ENCODE measurements around the gene FGF22. TPM values are rescaled to one million over a fixed set of nuclear protein-coding genes. Genes with fewer than 3 reads are reported as not detected.

The FGF22 gene
- total RNA-seq, 3 donors from 2014 or later (not counting 1 experiment from before 2014, with no cell fraction given): 0.31 to 0.58 (median 0.41) TPM

GRCh38 chr19:621819-622218, 17.9 kb upstream of the FGF22 start:
- no peaks in the 10 kb centered on the region for H3K4me1 ChIP-seq (ENCODE audit: control insufficient read depth, insufficient read depth, low read length)
- no peaks in the 10 kb centered on the region for H3K4me1 Mint-ChIP-seq
- no peak overlapping the region for H3K27ac ChIP-seq (ENCODE audit: low read length)
- H3K27me3 ChIP-seq (ENCODE audit: control insufficient read depth, insufficient read depth, low read length): no peaks in the 10 kb centered on the region
- 96% methylated on average over 24 of the region's 24 CpGs for WGBS (ENCODE audit: insufficient coverage)
- ATAC-seq (no peak), DNase-seq (no peak)
- H3K9me3 Mint-ChIP-seq: no peaks in the 10 kb centered on the region
- H3K4me3 ChIP-seq (ENCODE audit: low read length): no peak overlapping the region
- no peaks in the 10 kb centered on the region for H3K36me3 Mint-ChIP-seq
- H3K36me3 ChIP-seq (ENCODE audit: control insufficient read depth, insufficient read depth, low read length): peaks cover 42% of the 10 kb centered on the region
- intact Hi-C loops (cut with micrococcal nuclease): no loop called here
- no peak overlapping the region for H3K27ac Mint-ChIP-seq
- no peaks in the 10 kb centered on the region for H3K9me3 ChIP-seq (ENCODE audit: control insufficient read depth, insufficient read depth, low read length)
- no peak for TF ChIP-seq CTCF (IDR thresholded peaks at IDR 0.05)
- H3K27me3 Mint-ChIP-seq (ENCODE audit: low read depth in 2 of 2): no peaks in the 10 kb centered on the region
- no peak overlapping the region for H3K4me3 Mint-ChIP-seq

- no peak overlapping the region for H3K27ac Mint-ChIP-seq
- no peaks in the 10 kb centered on the region for H3K27me3 Mint-ChIP-seq (ENCODE audit: low read depth in 2 of 2)
- no peak overlapping the region for H3K4me3 Mint-ChIP-seq
- Histone ChIP-seq H3K9me3 (ENCODE audit: control insufficient read depth, insufficient read depth, low read length) (no peaks in the 10 kb centered on the region), H3K27ac (ENCODE audit: low read length) (no peak overlapping the region), H3K36me3 (ENCODE audit: control insufficient read depth, insufficient read depth, low read length) (peaks cover 42% of the 10 kb centered on the region), H3K4me1 (ENCODE audit: control insufficient read depth, insufficient read depth, low read length) (no peaks in the 10 kb centered on the region), H3K4me3 (ENCODE audit: low read length) (no peak overlapping the region), H3K27me3 (ENCODE audit: control insufficient read depth, insufficient read depth, low read length) (no peaks in the 10 kb centered on the region)
- no peak for TF ChIP-seq CTCF (IDR thresholded peaks at IDR 0.05)
- H3K36me3 Mint-ChIP-seq: no peaks in the 10 kb centered on the region
- ATAC-seq (no peak), DNase-seq (no peak)
- intact Hi-C loops (cut with micrococcal nuclease): no loop called here
- WGBS (ENCODE audit: insufficient coverage): 97% methylated on average over 37 of the region's 37 CpGs
- no peaks in the 10 kb centered on the region for H3K9me3 Mint-ChIP-seq
- no peaks in the 10 kb centered on the region for H3K4me1 Mint-ChIP-seq
These were observed 17.0 kb upstream of the FGF22 start for GRCh38 chr19:622666-623065.

- Mint-ChIP-seq H3K27ac (no peak overlapping the region), H3K27me3 (ENCODE audit: low read depth in 2 of 2) (no peaks in the 10 kb centered on the region), H3K36me3 (no peaks in the 10 kb centered on the region), H3K9me3 (no peaks in the 10 kb centered on the region), H3K4me3 (no peak overlapping the region), H3K4me1 (no peaks in the 10 kb centered on the region)
- Histone ChIP-seq H3K4me1 (ENCODE audit: control insufficient read depth, insufficient read depth, low read length) (no peaks in the 10 kb centered on the region), H3K9me3 (ENCODE audit: control insufficient read depth, insufficient read depth, low read length) (no peaks in the 10 kb centered on the region), H3K27ac (ENCODE audit: low read length) (no peak overlapping the region), H3K36me3 (ENCODE audit: control insufficient read depth, insufficient read depth, low read length) (peaks cover 46% of the 10 kb centered on the region), H3K4me3 (ENCODE audit: low read length) (no peak overlapping the region), H3K27me3 (ENCODE audit: control insufficient read depth, insufficient read depth, low read length) (no peaks in the 10 kb centered on the region)
- TF ChIP-seq CTCF (IDR thresholded peaks at IDR 0.05): no peak
- 97% methylated on average over 44 of the region's 44 CpGs for WGBS (ENCODE audit: insufficient coverage)
- intact Hi-C loops (cut with micrococcal nuclease): no loop called here
- DNase-seq: no peak
- no peak for ATAC-seq
These were observed 16.3 kb upstream of the FGF22 start for GRCh38 chr19:623175-623916.

GRCh38 chr19:623974-624373, 15.7 kb upstream of the FGF22 start:
- 95% methylated on average over 24 of the region's 24 CpGs for WGBS (ENCODE audit: insufficient coverage)
- no peak for DNase-seq
- Mint-ChIP-seq H3K27ac (no peak overlapping the region), H3K9me3 (no peaks in the 10 kb centered on the region), H3K4me3 (no peak overlapping the region), H3K4me1 (no peaks in the 10 kb centered on the region), H3K27me3 (ENCODE audit: low read depth in 2 of 2) (no peaks in the 10 kb centered on the region), H3K36me3 (no peaks in the 10 kb centered on the region)
- Histone ChIP-seq H3K4me1 (ENCODE audit: control insufficient read depth, insufficient read depth, low read length) (no peaks in the 10 kb centered on the region), H3K27me3 (ENCODE audit: control insufficient read depth, insufficient read depth, low read length) (no peaks in the 10 kb centered on the region), H3K36me3 (ENCODE audit: control insufficient read depth, insufficient read depth, low read length) (peaks cover 46% of the 10 kb centered on the region), H3K27ac (ENCODE audit: low read length) (no peak overlapping the region), H3K9me3 (ENCODE audit: control insufficient read depth, insufficient read depth, low read length) (no peaks in the 10 kb centered on the region), H3K4me3 (ENCODE audit: low read length) (no peak overlapping the region)
- no peak for TF ChIP-seq CTCF (IDR thresholded peaks at IDR 0.05)
- no peak for ATAC-seq
- intact Hi-C loops (cut with micrococcal nuclease): no loop called here

Measured in natural killer cell (primary cell).